ENCODE results near the gene MECR.

DNA sequence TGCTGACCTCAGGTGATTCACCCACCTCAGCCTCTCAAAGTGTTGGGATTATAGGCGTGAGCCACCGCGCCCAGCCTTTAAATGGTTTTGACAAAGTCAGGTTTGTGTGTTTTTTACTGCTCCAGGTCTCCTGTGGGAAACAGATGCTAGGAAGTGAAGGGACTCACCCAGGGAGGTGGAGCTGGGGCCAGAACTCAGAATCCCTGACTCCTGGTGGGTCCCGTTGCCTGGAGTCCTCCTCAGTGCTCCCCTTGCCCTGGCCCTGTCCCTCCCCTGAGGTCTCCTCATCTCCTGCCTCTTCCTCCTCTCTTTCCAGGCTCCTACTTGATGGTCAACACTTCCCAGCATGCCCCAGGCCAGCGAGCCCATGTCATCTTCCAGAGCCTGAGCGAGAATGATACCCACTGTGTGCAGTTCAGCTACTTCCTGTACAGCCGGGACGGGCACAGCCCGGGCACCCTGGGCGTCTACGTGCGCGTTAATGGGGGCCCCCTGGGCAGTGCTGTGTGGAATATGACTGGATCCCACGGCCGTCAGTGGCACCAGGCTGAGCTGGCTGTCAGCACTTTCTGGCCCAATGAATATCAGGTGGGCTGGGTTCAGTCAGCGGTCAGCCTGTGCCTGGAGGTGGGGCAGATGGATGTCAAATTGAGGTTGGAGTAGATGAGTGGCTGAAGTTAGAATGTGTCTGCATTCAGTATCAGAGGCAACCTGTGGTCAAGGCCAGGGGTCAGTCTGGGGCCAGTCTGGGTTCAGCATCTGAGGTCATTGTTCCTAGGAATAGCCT is 27.6 kb upstream of the MECR start:
- TF ChIP-seq POLR2AphosphoS5 (IDR thresholded peaks at IDR 0.05; ENCODE audit: low read depth, low read length): no peak
- TF ChIP-seq, protein P1, sequence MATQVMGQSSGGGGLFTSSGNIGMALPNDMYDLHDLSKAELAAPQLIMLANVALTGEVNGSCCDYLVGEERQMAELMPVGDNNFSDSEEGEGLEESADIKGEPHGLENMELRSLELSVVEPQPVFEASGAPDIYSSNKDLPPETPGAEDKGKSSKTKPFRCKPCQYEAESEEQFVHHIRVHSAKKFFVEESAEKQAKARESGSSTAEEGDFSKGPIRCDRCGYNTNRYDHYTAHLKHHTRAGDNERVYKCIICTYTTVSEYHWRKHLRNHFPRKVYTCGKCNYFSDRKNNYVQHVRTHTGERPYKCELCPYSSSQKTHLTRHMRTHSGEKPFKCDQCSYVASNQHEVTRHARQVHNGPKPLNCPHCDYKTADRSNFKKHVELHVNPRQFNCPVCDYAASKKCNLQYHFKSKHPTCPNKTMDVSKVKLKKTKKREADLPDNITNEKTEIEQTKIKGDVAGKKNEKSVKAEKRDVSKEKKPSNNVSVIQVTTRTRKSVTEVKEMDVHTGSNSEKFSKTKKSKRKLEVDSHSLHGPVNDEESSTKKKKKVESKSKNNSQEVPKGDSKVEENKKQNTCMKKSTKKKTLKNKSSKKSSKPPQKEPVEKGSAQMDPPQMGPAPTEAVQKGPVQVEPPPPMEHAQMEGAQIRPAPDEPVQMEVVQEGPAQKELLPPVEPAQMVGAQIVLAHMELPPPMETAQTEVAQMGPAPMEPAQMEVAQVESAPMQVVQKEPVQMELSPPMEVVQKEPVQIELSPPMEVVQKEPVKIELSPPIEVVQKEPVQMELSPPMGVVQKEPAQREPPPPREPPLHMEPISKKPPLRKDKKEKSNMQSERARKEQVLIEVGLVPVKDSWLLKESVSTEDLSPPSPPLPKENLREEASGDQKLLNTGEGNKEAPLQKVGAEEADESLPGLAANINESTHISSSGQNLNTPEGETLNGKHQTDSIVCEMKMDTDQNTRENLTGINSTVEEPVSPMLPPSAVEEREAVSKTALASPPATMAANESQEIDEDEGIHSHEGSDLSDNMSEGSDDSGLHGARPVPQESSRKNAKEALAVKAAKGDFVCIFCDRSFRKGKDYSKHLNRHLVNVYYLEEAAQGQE (IDR thresholded peaks at IDR 0.05; ENCODE audit: insufficient read depth in 1 of 2, low read depth in 2 of 2, low read length in 2 of 2): no peak
- no peak for TF ChIP-seq SIN3A (IDR thresholded peaks at IDR 0.05; ENCODE audit: borderline replicate concordance, insufficient read depth, low read length)
- TF ChIP-seq TAF1 (IDR thresholded peaks at IDR 0.05; ENCODE audit: borderline replicate concordance, insufficient read depth, low read length): no peak

Measured in PFSK-1 (cell line).